Lower leg skin (tissue), 4 donors: ENCODE results near the gene TBC1D10A. TPM values are rescaled to one million over a fixed set of nuclear protein-coding genes. Genes with fewer than 3 reads are reported as not detected.

Experiments
- DNase-seq, 2 donors: peaks; one replicate each; pipeline ENCODE4 v3.0.0-alpha.2; 2019; ENCODE audit warnings: low spot score in 2 of 2
- H3K4me3 ChIP-seq: fragments of 200-600 bp; sonication (generic); 2 replicates; pipeline ENCODE4 v1.5.1; 2017; ENCODE audit warnings: mild to moderate bottlenecking, low read depth; ENCODE audit not compliant: poor library complexity, severe bottlenecking
- POLR2A ChIP-seq, 2 donors: fragments of 450-650 bp; IDR thresholded peaks; one replicate each; pipeline ENCODE4 v1.6.1; 2016 to 2017; ENCODE audit warnings: antibody characterized with exemption in 2 of 2, mild to moderate bottlenecking in 1 of 2, moderate library complexity in 1 of 2
- WGBS, 2 donors: methylation state at CpG; one replicate each; pipeline ENCODE4 v1.1.5; 2018; 5-methylcytosine and 5-hydroxymethylcytosine counted together
- intact Hi-C: fragments of 100-400 bp; cut with DNase I; formaldehyde crosslinking; loops from one replicate; pipeline ENCODE4 v1.15.0; 2023; ENCODE audit warnings: low total_unique reads
- total RNA-seq, 4 donors: library from RNA; depleted of rRNA; stranded (reverse); fragments of >200 nt; gene quantifications; one replicate each; pipeline ENCODE4 v1.1.0, GENCODE V29; 2016
- TF ChIP-seq, protein P1 (sequence below), 3 donors: fragments of 450-650 bp; IDR thresholded peaks; one replicate each; pipeline ENCODE4 v1.5.1; 2016; ENCODE audit warnings: antibody characterized with exemption in 3 of 3, mild to moderate bottlenecking in 3 of 3, moderate library complexity in 2 of 3

The TBC1D10A gene
- total RNA-seq, 4 donors from 2014 or later, result 64.8 to 80.1 (median 74.2) TPM

DNA sequence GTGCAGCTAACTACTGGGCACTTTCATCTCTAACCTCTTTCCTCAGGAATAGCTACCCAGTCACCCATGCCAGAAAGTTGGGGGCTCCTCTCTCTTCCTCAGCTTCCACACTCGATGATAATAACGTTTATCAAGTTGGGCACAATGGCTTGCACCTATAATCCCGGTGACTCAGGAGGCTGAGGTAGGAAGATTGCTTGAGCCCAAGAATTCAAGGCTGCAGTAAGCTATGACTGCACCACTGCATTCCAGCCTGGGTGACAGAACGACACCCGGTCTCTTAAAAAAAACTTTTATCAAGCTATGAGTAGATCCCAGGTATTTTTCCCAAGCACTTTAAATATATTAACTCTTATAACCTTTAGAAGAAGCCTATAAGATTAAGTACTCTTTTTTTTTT lies 27.9 kb upstream of the TBC1D10A start:
- 68% methylated on average over 5 of the region's 5 CpGs for WGBS, 2 donors

DNA sequence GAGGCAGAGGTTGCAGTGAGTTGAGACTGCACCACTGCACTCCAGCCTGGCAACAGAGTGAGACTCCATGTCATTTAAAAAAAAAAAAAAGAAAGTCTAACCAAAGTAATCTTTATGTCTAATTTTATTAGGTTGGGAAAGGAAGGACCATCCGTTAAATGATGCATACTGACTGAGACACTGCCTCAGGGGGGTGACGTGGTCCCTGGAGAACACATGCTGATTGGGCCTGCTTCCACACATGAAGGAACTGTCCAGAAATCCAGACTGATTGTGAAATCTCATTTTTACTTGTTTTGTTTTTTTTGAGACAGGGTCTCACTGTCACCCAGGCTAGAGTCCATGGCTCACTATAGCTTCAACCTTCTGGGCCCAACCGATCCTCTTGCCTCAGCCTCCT lies 24.5 kb upstream of the TBC1D10A start:
- no peak for TF ChIP-seq POLR2A (IDR thresholded peaks at IDR 0.05)
- TF ChIP-seq, protein P1, sequence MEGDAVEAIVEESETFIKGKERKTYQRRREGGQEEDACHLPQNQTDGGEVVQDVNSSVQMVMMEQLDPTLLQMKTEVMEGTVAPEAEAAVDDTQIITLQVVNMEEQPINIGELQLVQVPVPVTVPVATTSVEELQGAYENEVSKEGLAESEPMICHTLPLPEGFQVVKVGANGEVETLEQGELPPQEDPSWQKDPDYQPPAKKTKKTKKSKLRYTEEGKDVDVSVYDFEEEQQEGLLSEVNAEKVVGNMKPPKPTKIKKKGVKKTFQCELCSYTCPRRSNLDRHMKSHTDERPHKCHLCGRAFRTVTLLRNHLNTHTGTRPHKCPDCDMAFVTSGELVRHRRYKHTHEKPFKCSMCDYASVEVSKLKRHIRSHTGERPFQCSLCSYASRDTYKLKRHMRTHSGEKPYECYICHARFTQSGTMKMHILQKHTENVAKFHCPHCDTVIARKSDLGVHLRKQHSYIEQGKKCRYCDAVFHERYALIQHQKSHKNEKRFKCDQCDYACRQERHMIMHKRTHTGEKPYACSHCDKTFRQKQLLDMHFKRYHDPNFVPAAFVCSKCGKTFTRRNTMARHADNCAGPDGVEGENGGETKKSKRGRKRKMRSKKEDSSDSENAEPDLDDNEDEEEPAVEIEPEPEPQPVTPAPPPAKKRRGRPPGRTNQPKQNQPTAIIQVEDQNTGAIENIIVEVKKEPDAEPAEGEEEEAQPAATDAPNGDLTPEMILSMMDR (IDR thresholded peaks at IDR 0.05), result no peak
- intact Hi-C loops, result no loop called here
- 91 to 92% methylated on average over 3 of the region's 3 CpGs for WGBS, 2 donors
- DNase-seq, result no peak
- no peak overlapping the region for H3K4me3 ChIP-seq

More for the DNA sequence above, 27.9 kb upstream of the TBC1D10A start:
- no peak for TF ChIP-seq POLR2A (IDR thresholded peaks at IDR 0.05)
- TF ChIP-seq, protein P1 (IDR thresholded peaks at IDR 0.05), result no peak
- no peak for DNase-seq
- intact Hi-C loops, result no loop called here
- no peak overlapping the region for H3K4me3 ChIP-seq

DNA sequence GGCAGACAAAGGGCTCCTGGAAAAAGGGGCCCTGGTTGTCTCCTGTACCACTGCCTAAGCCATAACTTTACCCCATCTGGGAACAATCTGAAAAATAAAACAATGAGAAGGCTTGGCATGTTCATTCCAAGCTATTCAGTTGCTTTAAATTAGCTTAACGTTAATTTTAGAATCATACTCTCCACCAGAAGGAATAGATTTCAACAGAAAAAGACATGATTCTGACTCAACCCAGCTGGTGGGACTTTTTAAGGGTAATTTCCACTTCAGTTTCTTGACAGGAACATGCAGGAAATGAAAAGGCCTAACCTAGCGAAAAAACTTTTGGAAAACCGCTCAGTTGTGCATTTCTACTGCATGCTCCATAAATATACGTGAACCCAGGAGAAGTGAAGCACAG lies 22.1 kb upstream of the TBC1D10A start:
- 65 to 75% methylated on average over 4 of the region's 4 CpGs for WGBS, 2 donors
- intact Hi-C loops, result no loop called here

DNA sequence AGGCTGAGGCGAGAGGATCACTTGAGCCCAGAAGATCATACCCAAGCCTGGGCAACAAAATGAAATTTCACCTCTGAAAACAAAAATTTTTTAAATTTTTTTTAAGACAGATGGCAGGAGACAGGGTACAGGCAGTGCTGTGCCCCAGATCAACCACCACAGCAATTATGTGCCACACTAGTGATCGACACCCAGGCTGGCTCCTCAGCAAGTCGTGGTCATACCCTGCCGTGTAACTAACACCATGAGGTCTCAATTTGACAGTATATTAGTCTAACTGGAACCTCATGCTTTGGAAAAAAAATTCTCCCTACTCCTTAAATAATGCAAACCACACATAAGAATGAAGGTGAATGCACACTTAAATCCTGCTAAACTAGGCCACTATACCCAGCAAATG lies 21.7 kb upstream of the TBC1D10A start:
- no peak for DNase-seq
- intact Hi-C loops, result no loop called here
- WGBS, 2 donors, result 62 to 67% methylated on average over 4 of the region's 4 CpGs
- no peak overlapping the region for H3K4me3 ChIP-seq
- no peak for TF ChIP-seq POLR2A (IDR thresholded peaks at IDR 0.05)
- TF ChIP-seq, protein P1 (IDR thresholded peaks at IDR 0.05), result no peak

More for the DNA sequence above, 22.1 kb upstream of the TBC1D10A start:
- no peak for DNase-seq
- H3K4me3 ChIP-seq, result no peak overlapping the region
- TF ChIP-seq, protein P1 (IDR thresholded peaks at IDR 0.05), result no peak
- no peak for TF ChIP-seq POLR2A (IDR thresholded peaks at IDR 0.05)

DNA sequence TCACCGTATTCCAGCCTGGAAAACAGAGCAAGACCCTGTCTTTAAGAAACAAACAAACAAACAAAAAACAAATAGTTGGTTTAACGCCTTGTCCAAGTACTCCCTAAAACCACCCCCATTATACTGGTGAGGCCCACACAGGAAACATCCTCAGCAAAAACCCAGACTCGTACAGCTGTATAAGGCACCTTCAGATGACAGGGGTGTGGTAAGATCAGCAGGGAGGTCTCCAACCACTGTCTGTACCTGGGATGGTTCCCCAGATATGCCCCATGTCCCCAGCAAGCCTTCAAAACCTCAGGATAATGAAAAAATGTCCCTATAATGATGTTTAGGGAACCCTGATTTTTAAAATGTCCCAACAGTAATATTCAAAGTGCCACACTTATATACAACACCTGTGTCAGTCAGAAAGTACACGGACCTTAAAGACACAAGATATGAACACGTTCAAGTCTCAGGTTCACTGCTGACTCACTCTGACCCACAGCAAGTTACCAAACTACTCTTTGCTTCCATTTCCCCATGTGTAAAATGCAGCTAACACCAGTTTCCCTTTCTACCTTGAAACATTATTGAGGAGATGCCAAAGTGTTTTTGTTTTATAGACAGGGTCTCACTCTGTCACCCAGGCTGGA lies 20.6 kb upstream of the TBC1D10A start:
- DNase-seq, result no peak
- no peak overlapping the region for H3K4me3 ChIP-seq
- intact Hi-C loops, result no loop called here
- 72 to 73% methylated on average over 5 of the region's 5 CpGs for WGBS, 2 donors
- TF ChIP-seq, protein P1 (IDR thresholded peaks at IDR 0.05), result no peak
- no peak for TF ChIP-seq POLR2A (IDR thresholded peaks at IDR 0.05)
